ENCODE measurements around the gene PLEKHG2. TPM values are rescaled to one million over a fixed set of nuclear protein-coding genes. Genes with fewer than 3 reads are reported as not detected.

Gene PLEKHG2
- total and polyA plus RNA-seq, 9 of the 15 experiments (the other 6 are each of a cell fraction or from before 2014, with no cell fraction given) = 0.98 to 45.7 (median 9.8) TPM

DNA sequence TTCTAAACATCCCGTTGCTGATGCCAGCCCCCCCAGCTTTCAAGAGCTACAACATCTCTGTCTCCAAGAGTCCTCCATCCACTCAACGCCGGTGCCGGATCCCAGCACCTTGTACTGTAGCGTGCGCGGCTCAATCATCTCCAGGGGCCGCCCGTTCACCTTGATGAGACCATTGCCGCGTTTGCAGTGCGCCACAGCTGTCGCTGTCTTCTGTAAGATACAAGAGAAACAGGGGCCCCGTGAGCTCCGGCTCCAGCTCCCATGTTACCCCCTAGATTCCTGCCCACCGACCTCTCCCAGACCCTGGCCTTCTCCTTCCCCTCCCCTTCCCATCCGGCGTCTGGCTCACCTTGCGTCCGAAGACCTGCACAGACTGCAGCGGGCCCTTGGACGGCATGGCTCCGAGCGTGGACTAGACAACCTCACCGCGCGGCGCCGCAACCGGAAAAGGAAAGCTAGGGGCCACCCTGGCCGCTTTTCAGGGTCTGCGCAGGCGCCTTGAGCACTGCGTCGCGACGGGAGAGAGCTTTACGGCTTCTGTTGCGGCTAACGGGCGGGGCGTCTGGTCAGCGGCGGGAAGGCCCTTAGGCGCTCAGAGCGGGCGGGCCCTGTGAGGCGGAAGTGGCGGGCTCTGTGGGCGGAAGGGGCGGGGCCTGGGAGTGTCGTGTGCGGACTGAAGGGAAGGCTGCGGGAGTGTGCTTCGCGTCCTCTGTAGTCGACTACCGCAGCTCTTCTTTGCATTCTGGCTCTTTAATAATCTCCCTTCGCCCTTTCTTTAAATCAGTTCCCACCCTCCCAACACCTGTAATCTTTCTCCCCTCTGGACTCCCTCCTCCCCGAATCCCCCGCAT lies 23.3 kb downstream of the PLEKHG2 start, which contains the start of gene RPS16 (continued):
- TF ChIP-seq, protein P1, sequence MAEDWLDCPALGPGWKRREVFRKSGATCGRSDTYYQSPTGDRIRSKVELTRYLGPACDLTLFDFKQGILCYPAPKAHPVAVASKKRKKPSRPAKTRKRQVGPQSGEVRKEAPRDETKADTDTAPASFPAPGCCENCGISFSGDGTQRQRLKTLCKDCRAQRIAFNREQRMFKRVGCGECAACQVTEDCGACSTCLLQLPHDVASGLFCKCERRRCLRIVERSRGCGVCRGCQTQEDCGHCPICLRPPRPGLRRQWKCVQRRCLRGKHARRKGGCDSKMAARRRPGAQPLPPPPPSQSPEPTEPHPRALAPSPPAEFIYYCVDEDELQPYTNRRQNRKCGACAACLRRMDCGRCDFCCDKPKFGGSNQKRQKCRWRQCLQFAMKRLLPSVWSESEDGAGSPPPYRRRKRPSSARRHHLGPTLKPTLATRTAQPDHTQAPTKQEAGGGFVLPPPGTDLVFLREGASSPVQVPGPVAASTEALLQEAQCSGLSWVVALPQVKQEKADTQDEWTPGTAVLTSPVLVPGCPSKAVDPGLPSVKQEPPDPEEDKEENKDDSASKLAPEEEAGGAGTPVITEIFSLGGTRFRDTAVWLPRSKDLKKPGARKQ (CRISPR knock-in tag; IDR thresholded peaks at IDR 0.05) = no peak
- TF ChIP-seq, protein P2, sequence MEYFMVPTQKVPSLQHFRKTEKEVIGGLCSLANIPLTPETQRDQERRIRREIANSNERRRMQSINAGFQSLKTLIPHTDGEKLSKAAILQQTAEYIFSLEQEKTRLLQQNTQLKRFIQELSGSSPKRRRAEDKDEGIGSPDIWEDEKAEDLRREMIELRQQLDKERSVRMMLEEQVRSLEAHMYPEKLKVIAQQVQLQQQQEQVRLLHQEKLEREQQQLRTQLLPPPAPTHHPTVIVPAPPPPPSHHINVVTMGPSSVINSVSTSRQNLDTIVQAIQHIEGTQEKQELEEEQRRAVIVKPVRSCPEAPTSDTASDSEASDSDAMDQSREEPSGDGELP (CRISPR knock-in tag; IDR thresholded peaks at IDR 0.05; ENCODE audit: borderline replicate concordance) = peak; percentile 90
- no peak for TF ChIP-seq PRMT5 (CRISPR knock-in tag; IDR thresholded peaks at IDR 0.05)
- TF ChIP-seq ETV5 (CRISPR knock-in tag; IDR thresholded peaks at IDR 0.05; ENCODE audit: low read depth) = peak; percentile 90
- no peak for TF ChIP-seq SNRNP70 (optimal IDR thresholded peaks at IDR 0.05; ENCODE audit: low read depth, low read length)
- TF ChIP-seq, protein P3, sequence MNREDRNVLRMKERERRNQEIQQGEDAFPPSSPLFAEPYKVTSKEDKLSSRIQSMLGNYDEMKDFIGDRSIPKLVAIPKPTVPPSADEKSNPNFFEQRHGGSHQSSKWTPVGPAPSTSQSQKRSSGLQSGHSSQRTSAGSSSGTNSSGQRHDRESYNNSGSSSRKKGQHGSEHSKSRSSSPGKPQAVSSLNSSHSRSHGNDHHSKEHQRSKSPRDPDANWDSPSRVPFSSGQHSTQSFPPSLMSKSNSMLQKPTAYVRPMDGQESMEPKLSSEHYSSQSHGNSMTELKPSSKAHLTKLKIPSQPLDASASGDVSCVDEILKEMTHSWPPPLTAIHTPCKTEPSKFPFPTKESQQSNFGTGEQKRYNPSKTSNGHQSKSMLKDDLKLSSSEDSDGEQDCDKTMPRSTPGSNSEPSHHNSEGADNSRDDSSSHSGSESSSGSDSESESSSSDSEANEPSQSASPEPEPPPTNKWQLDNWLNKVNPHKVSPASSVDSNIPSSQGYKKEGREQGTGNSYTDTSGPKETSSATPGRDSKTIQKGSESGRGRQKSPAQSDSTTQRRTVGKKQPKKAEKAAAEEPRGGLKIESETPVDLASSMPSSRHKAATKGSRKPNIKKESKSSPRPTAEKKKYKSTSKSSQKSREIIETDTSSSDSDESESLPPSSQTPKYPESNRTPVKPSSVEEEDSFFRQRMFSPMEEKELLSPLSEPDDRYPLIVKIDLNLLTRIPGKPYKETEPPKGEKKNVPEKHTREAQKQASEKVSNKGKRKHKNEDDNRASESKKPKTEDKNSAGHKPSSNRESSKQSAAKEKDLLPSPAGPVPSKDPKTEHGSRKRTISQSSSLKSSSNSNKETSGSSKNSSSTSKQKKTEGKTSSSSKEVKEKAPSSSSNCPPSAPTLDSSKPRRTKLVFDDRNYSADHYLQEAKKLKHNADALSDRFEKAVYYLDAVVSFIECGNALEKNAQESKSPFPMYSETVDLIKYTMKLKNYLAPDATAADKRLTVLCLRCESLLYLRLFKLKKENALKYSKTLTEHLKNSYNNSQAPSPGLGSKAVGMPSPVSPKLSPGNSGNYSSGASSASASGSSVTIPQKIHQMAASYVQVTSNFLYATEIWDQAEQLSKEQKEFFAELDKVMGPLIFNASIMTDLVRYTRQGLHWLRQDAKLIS (CRISPR knock-in tag; IDR thresholded peaks at IDR 0.05) = peak; percentile 95
- TF ChIP-seq CHD1 (IDR thresholded peaks at IDR 0.05; ENCODE audit: low read length) = peak; percentile 95
- TF ChIP-seq MEF2D (tag; conservative IDR thresholded peaks at IDR 0.05; ENCODE audit: low read depth) = no peak
- TF ChIP-seq NR2F6 (CRISPR knock-in tag; IDR thresholded peaks at IDR 0.05) = no peak
- TF ChIP-seq, protein P4, sequence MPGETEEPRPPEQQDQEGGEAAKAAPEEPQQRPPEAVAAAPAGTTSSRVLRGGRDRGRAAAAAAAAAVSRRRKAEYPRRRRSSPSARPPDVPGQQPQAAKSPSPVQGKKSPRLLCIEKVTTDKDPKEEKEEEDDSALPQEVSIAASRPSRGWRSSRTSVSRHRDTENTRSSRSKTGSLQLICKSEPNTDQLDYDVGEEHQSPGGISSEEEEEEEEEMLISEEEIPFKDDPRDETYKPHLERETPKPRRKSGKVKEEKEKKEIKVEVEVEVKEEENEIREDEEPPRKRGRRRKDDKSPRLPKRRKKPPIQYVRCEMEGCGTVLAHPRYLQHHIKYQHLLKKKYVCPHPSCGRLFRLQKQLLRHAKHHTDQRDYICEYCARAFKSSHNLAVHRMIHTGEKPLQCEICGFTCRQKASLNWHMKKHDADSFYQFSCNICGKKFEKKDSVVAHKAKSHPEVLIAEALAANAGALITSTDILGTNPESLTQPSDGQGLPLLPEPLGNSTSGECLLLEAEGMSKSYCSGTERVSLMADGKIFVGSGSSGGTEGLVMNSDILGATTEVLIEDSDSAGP (CRISPR knock-in tag; IDR thresholded peaks at IDR 0.05) = no peak
- no peak for TF ChIP-seq NUFIP1 (IDR thresholded peaks at IDR 0.05; ENCODE audit: partially characterized antibody)
- no peak for TF ChIP-seq PURB (CRISPR knock-in tag; IDR thresholded peaks at IDR 0.05; ENCODE audit: low read depth)
- no peak for TF ChIP-seq NFRKB (IDR thresholded peaks at IDR 0.05; ENCODE audit: low read depth)
- TF ChIP-seq, protein P5, sequence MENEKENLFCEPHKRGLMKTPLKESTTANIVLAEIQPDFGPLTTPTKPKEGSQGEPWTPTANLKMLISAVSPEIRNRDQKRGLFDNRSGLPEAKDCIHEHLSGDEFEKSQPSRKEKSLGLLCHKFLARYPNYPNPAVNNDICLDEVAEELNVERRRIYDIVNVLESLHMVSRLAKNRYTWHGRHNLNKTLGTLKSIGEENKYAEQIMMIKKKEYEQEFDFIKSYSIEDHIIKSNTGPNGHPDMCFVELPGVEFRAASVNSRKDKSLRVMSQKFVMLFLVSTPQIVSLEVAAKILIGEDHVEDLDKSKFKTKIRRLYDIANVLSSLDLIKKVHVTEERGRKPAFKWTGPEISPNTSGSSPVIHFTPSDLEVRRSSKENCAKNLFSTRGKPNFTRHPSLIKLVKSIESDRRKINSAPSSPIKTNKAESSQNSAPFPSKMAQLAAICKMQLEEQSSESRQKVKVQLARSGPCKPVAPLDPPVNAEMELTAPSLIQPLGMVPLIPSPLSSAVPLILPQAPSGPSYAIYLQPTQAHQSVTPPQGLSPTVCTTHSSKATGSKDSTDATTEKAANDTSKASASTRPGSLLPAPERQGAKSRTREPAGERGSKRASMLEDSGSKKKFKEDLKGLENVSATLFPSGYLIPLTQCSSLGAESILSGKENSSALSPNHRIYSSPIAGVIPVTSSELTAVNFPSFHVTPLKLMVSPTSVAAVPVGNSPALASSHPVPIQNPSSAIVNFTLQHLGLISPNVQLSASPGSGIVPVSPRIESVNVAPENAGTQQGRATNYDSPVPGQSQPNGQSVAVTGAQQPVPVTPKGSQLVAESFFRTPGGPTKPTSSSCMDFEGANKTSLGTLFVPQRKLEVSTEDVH (IDR thresholded peaks at IDR 0.05; ENCODE audit: low read depth, partially characterized antibody) = peak; percentile 86
- TF ChIP-seq NBN (IDR thresholded peaks at IDR 0.05; ENCODE audit: low read depth) = peak; percentile 45; the same call in 1 of the 2 replicates
